ENCODE measurements around the gene MXRA8.
"Not testable (repeated sequence)": the region's sequence is repeated elsewhere in the genome, so short reads cannot be mapped to it uniquely, and the experiment has no call there.

Gene MXRA8

DNA sequence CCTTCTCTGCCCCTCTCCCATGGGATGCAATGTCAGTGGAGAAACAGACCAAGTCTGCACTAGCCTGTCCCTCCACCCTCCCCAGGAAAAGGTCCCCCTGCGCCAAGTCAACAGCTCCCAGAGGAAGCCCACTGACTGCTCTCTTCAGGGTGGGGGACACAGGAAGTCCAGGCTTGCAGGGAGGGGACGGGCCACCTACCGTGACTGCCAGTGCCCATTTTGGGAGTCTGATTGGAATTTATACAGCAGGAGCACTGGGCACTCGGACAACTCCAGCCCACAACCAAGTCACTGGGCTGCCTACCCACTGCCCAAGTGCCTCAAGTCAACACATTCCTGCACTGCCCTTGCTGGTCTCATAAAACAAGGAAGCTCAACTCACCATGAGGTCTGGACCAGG is 34.7 kb upstream of the MXRA8 start:
- no peak for DNase-seq (ENCODE audit: low read depth in 2 of 3, low spot score in 2 of 3)

GRCh38 chr1:1391225-1391624 is 32.9 kb upstream of the MXRA8 start:
- no peak for DNase-seq (ENCODE audit: low read depth in 2 of 3, low spot score in 2 of 3)

GRCh38 chr1:1390675-1391074 is 32.3 kb upstream of the MXRA8 start:
- no peak for DNase-seq (ENCODE audit: low read depth in 2 of 3, low spot score in 2 of 3)

DNA sequence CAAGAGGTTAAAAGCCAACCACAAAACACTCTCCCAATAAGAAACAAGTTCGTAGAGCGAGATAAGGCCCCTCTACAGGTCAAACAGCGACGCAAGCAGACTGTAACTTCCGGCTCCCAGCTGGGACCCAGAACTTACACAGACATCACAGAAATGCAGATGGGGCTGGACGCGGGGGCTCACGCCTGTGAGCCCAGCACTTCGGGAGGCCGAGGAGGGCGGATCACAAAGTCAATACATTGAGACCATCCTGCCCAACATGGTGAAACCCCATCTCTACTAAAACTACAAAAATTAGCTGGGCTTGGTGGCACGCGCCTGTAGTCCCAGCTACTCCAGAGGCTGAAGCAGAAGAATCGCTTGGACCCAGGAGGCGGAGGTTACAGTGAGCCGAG is 29.7 kb upstream of the MXRA8 start:
- no peak for DNase-seq (ENCODE audit: low read depth in 2 of 3, low spot score in 2 of 3)

DNA sequence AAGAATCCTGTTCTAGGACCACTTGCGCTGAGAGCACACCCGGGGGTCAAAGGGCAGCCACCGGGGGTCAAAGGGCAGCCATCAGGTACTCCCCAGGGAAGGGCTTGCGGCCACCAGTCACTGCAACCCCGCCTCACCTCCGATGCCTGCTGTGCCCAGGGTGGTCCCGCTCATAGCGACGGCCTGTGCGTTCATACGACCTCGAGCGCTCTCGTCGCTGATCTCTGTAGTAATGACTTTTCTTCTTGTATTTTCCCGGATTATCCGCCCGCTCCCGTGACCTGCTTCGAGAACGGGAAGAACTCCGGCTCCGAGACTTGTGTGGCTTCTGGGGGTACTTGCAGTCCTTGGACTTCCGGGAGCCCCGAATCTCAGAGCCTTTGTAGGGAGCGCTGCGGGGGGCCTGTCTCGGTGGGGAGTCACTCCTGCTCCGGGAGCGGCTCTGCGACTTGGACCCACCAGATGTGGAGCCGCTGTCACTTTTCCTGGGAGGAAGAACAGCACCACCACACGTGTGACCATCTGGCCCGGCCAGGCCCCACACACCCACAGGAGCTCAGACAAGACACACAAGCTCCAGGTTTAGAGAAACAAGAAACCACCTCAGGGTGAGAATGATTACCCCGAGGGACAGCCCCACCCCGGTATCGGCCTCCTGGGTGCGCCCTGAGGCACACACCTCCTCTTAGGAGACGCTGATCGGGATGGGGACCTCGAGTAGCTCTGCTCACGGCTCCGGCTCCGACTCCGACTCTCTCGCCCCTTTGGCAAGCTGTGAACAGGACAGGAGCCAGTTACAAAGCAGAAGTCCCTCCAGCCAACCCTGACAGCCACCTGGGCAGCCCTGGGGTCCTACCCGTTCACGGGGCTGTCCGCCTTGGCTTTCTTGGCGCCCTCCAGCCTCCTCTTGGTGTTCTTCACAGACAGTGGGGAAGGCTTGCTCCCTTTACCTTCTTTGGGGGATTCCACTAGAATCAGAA is 29.0 kb upstream of the MXRA8 start:
- DNase-seq (ENCODE audit: low read depth in 2 of 3, low spot score in 2 of 3), result no peak

DNA sequence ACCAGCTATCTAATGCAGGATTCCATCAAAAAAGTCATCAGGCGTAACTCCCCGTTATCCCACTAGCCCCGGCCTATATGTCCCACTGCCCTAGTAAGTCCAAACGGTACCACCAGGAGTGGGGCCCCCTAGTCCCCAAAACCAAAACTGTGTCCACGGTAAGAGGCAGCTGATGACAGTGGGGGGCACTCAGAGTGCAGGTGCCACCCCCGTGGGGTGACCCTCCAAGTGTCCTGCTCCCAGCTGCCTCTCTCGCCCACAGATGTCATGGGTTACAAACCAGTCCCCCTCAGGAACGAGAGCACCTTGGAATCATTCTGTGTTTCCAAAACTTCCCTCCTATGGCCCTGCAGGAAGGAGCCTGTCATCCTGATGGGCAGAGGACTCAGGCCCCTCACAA is 27.6 kb upstream of the MXRA8 start:
- no peak for DNase-seq (ENCODE audit: low read depth in 2 of 3, low spot score in 2 of 3)

DNA sequence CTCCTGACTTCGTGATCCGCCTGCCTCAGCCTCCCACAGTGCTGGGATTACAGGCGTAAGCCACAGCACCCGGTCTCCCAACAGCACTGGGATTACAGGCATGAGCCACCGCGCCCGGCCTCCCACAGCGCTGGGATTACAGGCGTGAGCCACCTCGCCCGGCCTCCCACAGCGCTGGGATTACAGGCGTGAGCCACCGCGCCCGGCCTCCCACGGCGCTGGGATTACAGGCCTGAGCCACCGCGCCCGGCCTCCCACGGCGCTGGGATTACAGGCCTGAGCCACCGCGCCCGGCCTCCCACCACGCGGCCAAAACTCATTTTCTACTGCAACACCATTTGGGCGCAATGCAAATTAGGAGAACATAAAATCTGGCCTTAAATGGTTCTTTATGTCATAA is 27.0 kb upstream of the MXRA8 start:
- DNase-seq (ENCODE audit: low read depth in 2 of 3, low spot score in 2 of 3), result not testable (repeated sequence)

DNA sequence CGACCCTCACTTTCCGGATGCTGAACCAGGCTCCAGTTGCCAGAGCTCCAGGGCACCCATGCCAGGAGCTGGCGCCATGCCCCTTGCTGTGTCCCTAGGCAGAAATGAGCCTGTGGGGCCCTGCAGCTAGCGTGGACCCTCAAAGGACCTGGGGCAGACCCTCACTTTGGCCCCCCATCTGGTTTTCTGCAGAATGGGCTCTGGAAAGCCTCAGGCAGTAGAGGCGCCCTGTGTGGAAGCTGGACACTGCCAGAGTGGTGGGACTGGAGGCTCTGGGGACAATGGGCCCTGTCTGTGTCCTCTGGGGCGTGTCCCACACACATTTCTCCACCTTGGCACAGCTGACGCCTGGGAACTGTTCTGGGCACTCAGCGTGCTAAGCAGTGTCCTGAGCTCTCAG is 22.9 kb upstream of the MXRA8 start:
- no peak for DNase-seq (ENCODE audit: low read depth in 2 of 3, low spot score in 2 of 3)

GRCh38 chr1:1380860-1381259 is 22.5 kb upstream of the MXRA8 start:
- DNase-seq (ENCODE audit: low read depth in 2 of 3, low spot score in 2 of 3), result no peak

DNA sequence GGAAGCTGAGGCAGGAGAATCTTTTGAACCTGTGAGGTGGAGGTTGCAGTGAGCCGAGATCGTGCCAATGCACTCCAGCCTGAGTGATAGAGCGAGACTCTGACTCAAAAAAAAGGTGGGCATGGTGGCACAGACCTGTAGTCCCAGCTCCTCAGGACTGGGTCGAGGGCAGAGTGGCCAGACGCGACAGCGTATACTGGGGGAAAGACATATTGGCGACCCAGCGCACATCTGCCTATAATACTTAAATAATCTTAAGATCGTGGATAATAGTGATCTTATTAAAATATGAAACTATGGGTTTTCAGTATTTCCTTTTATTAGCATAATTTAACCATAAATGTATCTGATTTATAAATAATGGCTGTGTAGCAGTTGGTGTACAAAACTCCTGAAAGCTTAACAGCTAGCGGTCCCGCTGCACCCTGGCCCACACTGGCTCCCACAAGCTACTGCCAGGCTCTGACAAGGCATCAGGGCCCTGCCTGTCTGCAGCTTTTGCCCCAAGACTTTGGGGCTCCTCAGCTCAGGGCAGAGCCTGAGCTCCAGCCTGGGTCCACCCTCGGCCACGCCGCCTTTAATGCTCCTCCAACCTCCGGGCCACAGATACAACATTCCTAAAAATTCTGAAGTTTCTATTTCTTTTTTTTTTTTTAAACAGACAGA is 19.3 kb upstream of the MXRA8 start:
- no peak for DNase-seq (ENCODE audit: low read depth in 2 of 3, low spot score in 2 of 3)

GRCh38 chr1:1376551-1377226 is 18.3 kb upstream of the MXRA8 start:
- DNase-seq (ENCODE audit: low read depth in 2 of 3, low spot score in 2 of 3), result no peak

DNA sequence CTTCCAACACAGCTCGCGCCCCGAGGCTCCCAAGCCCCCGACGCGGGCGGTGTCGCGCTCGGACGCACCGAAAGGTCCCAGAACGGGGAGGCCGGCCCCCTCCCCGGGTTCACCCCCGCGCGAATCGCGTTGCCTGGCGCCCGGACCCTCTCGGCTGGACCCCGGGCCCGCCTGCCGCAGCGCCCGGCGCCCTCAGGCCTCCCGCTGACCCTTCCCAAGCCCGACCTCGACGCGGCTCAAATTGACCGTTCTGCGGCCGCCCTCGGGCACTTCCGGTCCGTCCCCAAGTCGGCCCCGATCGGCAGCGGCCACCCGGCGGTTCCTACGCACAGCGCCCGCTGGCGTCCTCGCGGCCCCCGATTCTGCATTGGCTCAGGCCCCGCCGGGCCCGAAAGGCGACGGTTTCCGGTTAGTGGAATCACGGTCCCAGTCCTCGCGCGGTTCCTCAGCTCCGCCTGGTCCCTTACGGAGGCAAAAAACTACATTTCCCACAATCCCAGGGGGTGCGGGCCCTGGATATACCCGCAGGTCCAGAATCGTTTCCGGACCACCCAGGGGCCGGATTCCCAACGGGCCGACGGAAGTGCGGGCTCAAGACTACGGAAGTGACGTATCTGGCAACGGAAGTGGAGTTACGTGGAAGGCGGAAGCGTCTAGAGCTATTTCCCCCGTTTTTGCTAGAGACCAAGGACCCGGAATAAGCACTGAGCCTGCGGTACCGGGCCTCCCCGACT is 16.7 kb upstream of the MXRA8 start, which contains the start of gene AURKAIP1:
Gene AURKAIP1 (minus strand): TSS at position 279 of the 734 bp plus-strand sequence. CDS start 451 bp downstream, outside the sequence.
- peak; percentile 81 to 92 (median 88) for DNase-seq (ENCODE audit: low read depth in 2 of 3, low spot score in 2 of 3)

DNA sequence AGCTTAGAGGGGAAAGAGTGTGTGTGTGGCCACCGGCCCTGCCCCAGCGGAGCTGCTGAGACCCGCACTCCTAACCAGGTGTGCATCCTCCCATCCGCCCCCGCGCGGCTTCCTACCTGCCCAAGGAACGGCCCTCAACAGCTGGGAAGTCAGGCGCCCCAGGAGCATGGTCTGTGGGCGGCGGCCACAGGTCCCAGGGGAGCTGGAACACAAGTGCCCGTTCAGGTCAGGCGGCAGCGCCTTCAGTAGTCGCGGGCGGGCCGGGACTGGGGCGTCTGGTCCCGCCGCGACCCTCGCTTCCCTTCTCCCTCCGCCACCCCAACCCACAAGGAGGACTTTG is 16.2 kb upstream of the MXRA8 start:
- no peak for DNase-seq (ENCODE audit: low read depth in 2 of 3, low spot score in 2 of 3)

DNA sequence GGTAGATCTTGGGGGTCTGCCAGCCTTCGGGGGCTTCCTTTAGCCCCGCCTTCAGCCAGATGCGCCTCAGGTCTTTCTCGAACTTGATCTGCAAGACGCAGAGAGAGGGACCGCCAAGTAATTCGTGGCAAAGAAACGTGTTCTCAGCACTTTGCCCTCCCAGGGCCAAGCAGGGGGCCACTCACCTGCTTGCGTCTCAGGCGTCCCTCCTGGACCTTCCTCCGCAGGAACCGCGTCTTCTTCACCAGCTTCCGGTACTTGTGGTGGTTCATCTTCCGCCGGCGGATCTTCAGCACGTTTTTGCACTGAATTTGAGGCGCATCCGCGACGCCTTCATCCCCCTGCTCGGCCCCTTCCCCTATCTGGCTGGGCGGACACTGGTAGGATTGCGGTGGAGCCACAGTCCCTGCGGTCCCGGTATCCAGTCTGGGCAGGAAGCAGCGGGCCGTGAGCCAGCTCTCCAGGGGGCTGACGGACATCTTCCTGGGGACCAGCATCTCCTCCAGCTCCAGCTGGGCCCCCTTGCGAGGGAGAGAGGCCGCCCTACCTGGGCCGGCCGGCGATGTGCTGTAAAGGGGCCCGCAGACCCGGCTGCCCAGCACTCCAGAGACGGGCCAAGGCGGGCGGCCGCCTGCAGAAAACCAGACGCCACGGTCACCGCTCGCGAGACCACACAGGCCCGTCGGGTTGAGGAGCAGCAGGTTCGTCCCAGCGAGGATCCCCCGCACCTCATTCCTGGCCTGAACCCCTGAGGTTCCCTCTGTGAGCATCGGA is 15.6 kb upstream of the MXRA8 start:
- DNase-seq (ENCODE audit: low read depth in 2 of 3, low spot score in 2 of 3), result no peak

- DNase-seq (ENCODE audit: low read depth in 2 of 3, low spot score in 2 of 3), result no peak
Observed at GRCh38 chr1:1373051-1373814, 14.9 kb upstream of the MXRA8 start.

- DNase-seq (ENCODE audit: low read depth in 2 of 3, low spot score in 2 of 3), result peak; percentile 54 to 84 (median 81)
Observed at GRCh38 chr1:1371746-1372711, 13.7 kb upstream of the MXRA8 start.

DNA sequence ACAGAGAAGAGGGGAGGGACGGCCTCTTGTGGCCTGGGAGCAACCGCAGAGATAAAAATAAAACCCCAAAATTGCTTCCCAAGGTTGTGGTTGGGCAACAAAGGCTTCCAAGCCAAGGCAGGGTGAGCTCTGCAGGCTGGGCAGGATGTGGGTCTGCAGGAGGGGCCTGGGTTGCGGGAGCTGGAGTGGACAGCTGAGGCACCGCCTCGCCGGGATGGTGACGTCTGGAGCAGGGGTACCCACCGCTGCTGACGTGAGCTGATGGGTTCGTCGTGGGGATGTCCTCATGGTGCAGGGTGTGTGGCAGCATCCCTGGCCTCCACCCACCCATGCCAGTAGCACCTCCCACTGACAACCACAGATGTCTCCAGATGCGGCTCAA is 13.0 kb upstream of the MXRA8 start:
- DNase-seq (ENCODE audit: low read depth in 2 of 3, low spot score in 2 of 3), result no peak

GRCh38 chr1:1370771-1371300 is 12.5 kb upstream of the MXRA8 start:
- no peak for DNase-seq (ENCODE audit: low read depth in 2 of 3, low spot score in 2 of 3)

Measured in activated CD8-positive, alpha-beta memory T cell treated with anti-CD3 and anti-CD28 coated beads for 48 hours (primary cell).